ENCODE results near the gene PCK1. TPM values are rescaled to one million over a fixed set of nuclear protein-coding genes. Genes with fewer than 3 reads are reported as not detected.

The PCK1 gene
- total and polyA plus RNA-seq, 2 donors (not counting 3 experiments of a cell fraction or from before 2014, with no cell fraction given) = not detected

GRCh38 chr20:57573242-57573641 is 12.3 kb downstream of the PCK1 start:
- DNase-seq (ENCODE audit: low read depth, low spot score) = no peak
- H3K36me3 ChIP-seq (ENCODE audit: control insufficient read depth in 2 of 2, extremely low read depth in 1 of 2, insufficient read depth in 2 of 2, low read length in 2 of 2) = no peaks in the 10 kb centered on the region
- no peaks in the 10 kb centered on the region for H3K9me3 ChIP-seq (replicated peaks; ENCODE audit: control insufficient read depth, insufficient read depth, low read length)
- no peaks in the 10 kb centered on the region for H3K27me3 ChIP-seq (ENCODE audit: control insufficient read depth in 2 of 2, insufficient read depth in 2 of 2, low read length in 2 of 2)
- intact Hi-C loops (cut with micrococcal nuclease) = no loop called here
- no peak overlapping the region for H3K4me3 ChIP-seq (replicated peaks in 1 of 3; ENCODE audit: insufficient read depth in 1 of 3, low read depth in 1 of 3, low read length in 3 of 3)
- H3K4me1 ChIP-seq (ENCODE audit: control insufficient read depth, extremely low read depth, insufficient read depth, low read length) = no peaks in the 10 kb centered on the region
- no peak overlapping the region for H3K27ac ChIP-seq (ENCODE audit: insufficient read depth, low read depth, low read length)
- TF ChIP-seq EZH2 (IDR thresholded peaks at IDR 0.05; ENCODE audit: borderline replicate concordance, low read depth, low read length, severe bottlenecking) (no peak), MYC (IDR thresholded peaks at IDR 0.05; ENCODE audit: low read depth, low read length) (no peak), POLR2A (IDR thresholded peaks at IDR 0.05; ENCODE audit: low read depth, low read length) (no peak), POLR2AphosphoS5 (IDR thresholded peaks at IDR 0.05; ENCODE audit: insufficient read depth, low read depth, low read length) (no peak), CTCF (IDR thresholded peaks at IDR 0.05; ENCODE audit: extremely low read depth in 1 of 2, insufficient read depth in 1 of 2, low read depth in 1 of 2, low read length in 2 of 2) (no peak), JUN (IDR thresholded peaks at IDR 0.05; ENCODE audit: borderline replicate concordance, insufficient read depth, insufficient read length, low read depth) (no peak), FOS (IDR thresholded peaks at IDR 0.05; ENCODE audit: borderline replicate concordance, insufficient read depth, low read length) (no peak)
- no peak for FAIRE-seq
- H3K4me2 ChIP-seq (ENCODE audit: insufficient read depth, low read length) = no peak overlapping the region
- no peaks in the 10 kb centered on the region for H4K20me1 ChIP-seq (replicated peaks; ENCODE audit: control insufficient read depth, extremely low read depth, insufficient read depth, low read length)
- ChIA-PET CTCF (interaction anchor here (1.4 kb wide), 1 partner anchor 9 kb away, joined by 3 read pairs; no protein-coding TSS in a partner anchor), POLR2A (no interaction called here)
- H3K79me2 ChIP-seq (ENCODE audit: control insufficient read depth, insufficient read depth, low read length) = no peaks in the 10 kb centered on the region
- no peaks in the 10 kb centered on the region for H3K9me1 ChIP-seq (replicated peaks; ENCODE audit: control insufficient read depth, extremely low read depth, insufficient read depth, low read length)
- dilution Hi-C loops (cut with MboI; ENCODE audit: extremely low pct_ligation_motif_present, low sequenced_read_pairs) = no loop called here
- no TSS peak for BruUV-seq (replicated peaks)
- H3K9ac ChIP-seq (replicated peaks; ENCODE audit: extremely low read depth, insufficient read depth, low read length) = no peak overlapping the region
- H2AFZ ChIP-seq (ENCODE audit: low read depth, low read length) = no peak overlapping the region

Measured in endothelial cell of umbilical vein (primary cell).